Mucosa of descending colon (tissue), 3 donors: ENCODE data around the gene NFE2L3. TPM values are rescaled to one million over a fixed set of nuclear protein-coding genes. Genes with fewer than 3 reads are reported as not detected.
A peak's percentile ranks its signal among the peaks of the same experiment; 100 is the strongest.

Experiments
- ATAC-seq: fragments of 200-7000 bp; cut with Tn5 transposase; one replicate; pipeline ENCODE4 v1.9.1; 2020; ENCODE audit warnings: mild to moderate bottlenecking, moderate library complexity
- DNase-seq, 3 donors: peaks; one replicate each; pipeline ENCODE4 v3.0.0-alpha.2; 2020
- H3K36me3 ChIP-seq: fragments of 200-600 bp; one replicate; pipeline ENCODE4 v1.8.0; 2021; ENCODE audit warnings: low read depth, mild to moderate bottlenecking
- H3K4me1 ChIP-seq: fragments of 200-600 bp; one replicate; pipeline ENCODE4 v1.8.0; 2021; ENCODE audit warnings: low read depth, mild to moderate bottlenecking
- H3K4me3 ChIP-seq: fragments of 200-600 bp; one replicate; pipeline ENCODE4 v1.8.0; 2021; ENCODE audit warnings: mild to moderate bottlenecking
- H3K9me3 ChIP-seq: fragments of 200-600 bp; one replicate; pipeline ENCODE4 v1.8.0; 2021; ENCODE audit warnings: mild to moderate bottlenecking
- intact Hi-C, 2 donors: fragments of 100-400 bp; cut with DNase I in 1 of 2; cut with micrococcal nuclease in 1 of 2; formaldehyde crosslinking; loops; one replicate each; pipeline versions ENCODE4 v1.11.0 to v1.11.1; 2022; cut with DNase I, micrococcal nuclease
- total RNA-seq, 3 donors: library from RNA; stranded (reverse); fragmentation: NEBNext Ultra II Directional in 2 of 3; extraction: Animal tissue kit (Norgen Biotek cat#: 25700) in 2 of 3; gene quantifications; one replicate each; pipeline versions ENCODE4 v1.2.1 to v1.2.4, GENCODE V29; 2021 to 2023
- TF ChIP-seq, protein P1 (sequence below): fragments of 200-600 bp; IDR thresholded peaks from one replicate; pipeline ENCODE4 v1.8.0; 2022; ENCODE audit warnings: antibody characterized with exemption, mild to moderate bottlenecking
- donor health status: DM: no; HTN: no; CAD: no; lungs with moderate emphysema.
- donor health status: DM: no; HTN: no; CAD: no.
- donor health status: DM: no; HTN: yes; CAD: no.

NFE2L3 gene
- total RNA-seq, 3 donors from 2014 or later: 7.3 to 12.2 (median 8.4) TPM

DNA sequence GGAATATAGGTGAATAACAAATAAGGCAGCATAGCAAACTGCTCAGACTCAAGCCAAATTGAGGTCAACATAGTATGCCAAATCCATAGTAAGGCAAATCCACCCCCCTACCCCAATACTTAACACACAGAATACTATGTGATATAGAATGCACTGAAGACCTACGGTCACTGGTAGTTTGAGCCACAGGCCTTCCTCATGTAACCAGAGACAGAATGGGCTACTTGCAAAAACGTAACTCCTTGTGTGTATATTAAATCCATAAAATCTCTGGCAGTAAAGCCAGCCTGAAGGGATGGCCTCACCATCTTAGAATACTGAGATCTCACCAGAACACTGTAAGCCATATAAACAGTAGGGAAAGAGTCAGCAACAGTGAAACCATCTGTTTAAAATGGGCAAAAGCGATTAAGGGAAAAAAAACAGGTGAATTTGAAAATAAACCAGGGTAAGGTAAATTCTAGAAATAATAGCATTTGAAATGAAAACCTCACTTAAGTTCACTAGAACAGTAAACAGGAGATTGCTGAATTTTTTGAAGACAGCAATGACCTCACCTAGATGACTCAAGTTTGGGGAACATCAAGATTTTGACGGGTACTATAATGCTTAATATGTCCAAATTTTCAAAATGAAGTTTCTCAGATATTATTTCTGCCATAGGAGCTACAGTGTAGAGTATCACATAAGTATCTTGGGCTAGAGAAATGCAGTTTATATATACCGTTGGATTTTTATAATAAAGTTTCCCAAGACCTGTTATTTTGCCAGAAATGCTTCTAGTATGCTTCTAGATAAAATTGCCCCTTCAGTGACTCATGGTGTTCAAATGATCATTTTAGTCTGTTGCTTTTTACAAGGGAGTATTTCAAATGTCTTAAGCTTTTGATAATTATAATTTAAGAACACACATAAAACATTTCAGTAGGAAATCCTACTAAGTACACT is 34.6 kb downstream of the NFE2L3 start:
- intact Hi-C loops: no loop called here
- H3K4me1 ChIP-seq: peaks cover 6% of the 10 kb centered on the region
- H3K36me3 ChIP-seq: peaks cover 8% of the 10 kb centered on the region
- TF ChIP-seq, protein P1, sequence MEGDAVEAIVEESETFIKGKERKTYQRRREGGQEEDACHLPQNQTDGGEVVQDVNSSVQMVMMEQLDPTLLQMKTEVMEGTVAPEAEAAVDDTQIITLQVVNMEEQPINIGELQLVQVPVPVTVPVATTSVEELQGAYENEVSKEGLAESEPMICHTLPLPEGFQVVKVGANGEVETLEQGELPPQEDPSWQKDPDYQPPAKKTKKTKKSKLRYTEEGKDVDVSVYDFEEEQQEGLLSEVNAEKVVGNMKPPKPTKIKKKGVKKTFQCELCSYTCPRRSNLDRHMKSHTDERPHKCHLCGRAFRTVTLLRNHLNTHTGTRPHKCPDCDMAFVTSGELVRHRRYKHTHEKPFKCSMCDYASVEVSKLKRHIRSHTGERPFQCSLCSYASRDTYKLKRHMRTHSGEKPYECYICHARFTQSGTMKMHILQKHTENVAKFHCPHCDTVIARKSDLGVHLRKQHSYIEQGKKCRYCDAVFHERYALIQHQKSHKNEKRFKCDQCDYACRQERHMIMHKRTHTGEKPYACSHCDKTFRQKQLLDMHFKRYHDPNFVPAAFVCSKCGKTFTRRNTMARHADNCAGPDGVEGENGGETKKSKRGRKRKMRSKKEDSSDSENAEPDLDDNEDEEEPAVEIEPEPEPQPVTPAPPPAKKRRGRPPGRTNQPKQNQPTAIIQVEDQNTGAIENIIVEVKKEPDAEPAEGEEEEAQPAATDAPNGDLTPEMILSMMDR: no peak
- ATAC-seq (no peak), DNase-seq (no peak)
- H3K9me3 ChIP-seq: no peaks in the 10 kb centered on the region
- no peak overlapping the region for H3K4me3 ChIP-seq

DNA sequence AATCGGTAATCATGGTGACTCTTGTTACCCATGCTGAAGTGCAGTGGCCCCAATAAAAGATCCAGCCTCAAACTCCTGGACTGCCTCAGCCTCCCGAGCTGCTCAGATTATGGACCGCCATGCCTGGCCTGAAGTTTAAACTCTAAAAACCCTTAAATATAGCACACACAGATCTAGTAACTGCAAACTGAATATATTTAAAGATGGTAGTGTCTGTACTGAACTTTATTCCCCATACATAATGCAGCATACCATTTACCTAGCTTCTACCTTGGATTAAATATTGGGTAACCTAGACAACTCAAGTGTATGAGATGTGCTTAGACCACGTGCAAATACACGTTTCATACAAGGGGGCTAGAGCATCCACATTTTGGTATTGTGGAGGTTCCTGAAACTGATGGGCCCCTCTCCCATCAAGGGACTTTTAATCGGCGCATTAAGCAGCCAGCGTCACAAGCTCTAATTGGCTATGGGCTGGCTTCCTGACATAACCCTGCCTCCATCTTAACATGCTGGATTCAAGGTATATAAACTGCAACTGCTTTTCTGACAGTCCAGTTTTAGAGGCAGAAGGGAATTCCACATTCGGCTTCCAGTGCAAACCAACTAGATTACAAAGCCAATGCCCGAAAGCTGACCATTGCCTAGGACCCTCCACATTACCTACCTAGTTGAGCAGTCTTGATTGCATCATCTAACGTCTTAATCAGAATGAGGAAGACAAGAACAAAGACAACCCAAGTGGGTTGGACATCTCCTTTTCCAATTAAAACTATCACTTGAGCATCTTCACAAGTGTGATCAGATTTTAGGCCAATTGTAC is 35.6 kb downstream of the NFE2L3 start:
- Histone ChIP-seq H3K4me3 (no peak overlapping the region), H3K36me3 (peaks cover 14% of the 10 kb centered on the region), H3K4me1 (peaks cover 8% of the 10 kb centered on the region), H3K9me3 (no peaks in the 10 kb centered on the region)
- no peak for DNase-seq
- TF ChIP-seq, protein P1: no peak
- peak; percentile 13 for ATAC-seq
- intact Hi-C loops: no loop called here

DNA sequence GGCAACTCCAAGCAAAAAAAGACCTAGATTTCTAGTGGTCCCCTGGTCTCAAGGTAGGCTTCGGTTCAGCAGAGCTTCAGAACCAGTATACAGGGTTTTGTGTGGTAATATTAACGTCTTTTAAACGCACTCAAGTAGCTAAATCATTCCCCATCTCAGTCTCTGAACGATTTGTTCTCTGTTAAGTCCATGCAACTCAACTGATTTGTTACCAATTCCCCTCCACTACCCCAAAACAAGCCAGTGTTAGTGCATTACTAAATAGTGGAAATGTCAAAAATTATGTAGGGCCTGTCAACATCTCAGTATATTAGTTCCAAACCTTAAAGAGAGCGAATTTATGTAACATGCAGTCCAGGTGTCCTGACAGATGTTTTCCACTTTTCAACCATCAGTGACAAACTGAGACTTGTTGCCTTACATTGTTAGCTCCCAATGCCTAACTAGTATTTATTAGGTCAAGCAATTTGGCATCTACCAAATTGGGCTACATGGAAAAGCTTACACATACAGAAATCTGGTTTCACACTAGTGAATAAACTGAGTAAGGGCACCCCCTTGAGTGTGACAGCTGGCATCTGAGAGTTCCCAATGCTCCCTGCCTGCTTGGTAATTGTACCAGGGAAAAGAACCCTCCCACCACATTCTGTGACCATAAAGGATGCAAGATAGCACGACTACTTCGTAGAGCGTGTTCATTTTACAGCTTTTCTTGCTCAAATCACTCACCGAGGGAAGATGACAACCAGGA is 36.4 kb downstream of the NFE2L3 start:
- Histone ChIP-seq H3K36me3 (peaks cover 15% of the 10 kb centered on the region), H3K4me1 (peaks cover 16% of the 10 kb centered on the region), H3K9me3 (no peaks in the 10 kb centered on the region), H3K4me3 (no peak overlapping the region)
- intact Hi-C loops: no loop called here
- TF ChIP-seq, protein P1: no peak
- DNase-seq: no peak
- peak; percentile 2 for ATAC-seq

DNA sequence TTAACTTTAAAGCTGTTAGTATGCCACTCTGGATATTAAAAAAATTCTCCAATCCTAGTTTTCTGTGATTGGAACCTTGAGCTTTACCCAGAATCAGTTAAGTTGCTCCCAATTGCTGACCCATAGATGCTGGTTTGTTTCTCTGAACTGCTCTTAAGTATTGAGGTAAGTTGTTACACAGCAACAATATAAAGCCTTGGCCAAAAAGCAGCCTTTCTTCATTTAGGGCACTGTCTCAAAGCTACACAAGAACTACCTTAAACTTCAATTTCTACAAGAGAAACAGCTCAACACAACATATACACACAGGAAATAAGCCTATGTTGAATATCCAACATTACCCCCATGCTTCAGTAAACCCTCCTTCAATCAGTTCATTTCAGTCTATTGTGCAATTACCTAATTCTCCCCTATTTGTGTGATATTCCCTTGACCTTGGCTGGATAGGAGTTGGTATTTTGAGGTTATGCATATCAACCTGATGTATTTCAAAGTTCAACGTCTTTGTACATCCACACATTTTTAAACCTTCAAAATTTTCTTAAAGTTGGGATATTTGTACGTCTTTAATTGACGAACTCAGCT is 37.1 kb downstream of the NFE2L3 start:
- ATAC-seq (no peak), DNase-seq (no peak)
- Histone ChIP-seq H3K4me3 (no peak overlapping the region), H3K36me3 (peaks cover 20% of the 10 kb centered on the region), H3K9me3 (no peaks in the 10 kb centered on the region), H3K4me1 (peaks cover 23% of the 10 kb centered on the region)
- intact Hi-C loops: no loop called here
- TF ChIP-seq, protein P1: no peak

DNA sequence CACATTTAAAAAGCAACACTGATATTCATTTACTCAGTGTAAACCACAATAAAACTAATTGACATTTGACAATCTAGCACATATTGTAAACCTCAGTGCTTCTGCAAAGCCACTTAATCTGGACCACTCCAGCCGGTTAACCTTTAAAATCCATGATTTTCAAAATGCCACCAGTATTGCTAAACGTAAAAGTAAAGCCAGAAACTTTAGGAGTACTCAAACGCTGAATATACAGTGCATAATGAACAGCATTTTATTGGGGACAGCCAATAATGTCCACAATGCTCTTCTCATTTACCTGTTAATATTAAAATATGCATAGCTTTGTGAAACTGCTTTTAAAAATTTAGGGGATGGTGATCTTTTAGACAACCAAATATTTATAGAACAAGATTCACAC is 37.7 kb downstream of the NFE2L3 start:
- Histone ChIP-seq H3K4me3 (no peak overlapping the region), H3K4me1 (peaks cover 28% of the 10 kb centered on the region), H3K36me3 (peaks cover 20% of the 10 kb centered on the region), H3K9me3 (no peaks in the 10 kb centered on the region)
- DNase-seq: no peak
- intact Hi-C loops: no loop called here
- TF ChIP-seq, protein P1: no peak
- no peak for ATAC-seq
